Urinary bladder (tissue), 4 donors: ENCODE measurements around the gene DFFB. TPM values are rescaled to one million over a fixed set of nuclear protein-coding genes. Genes with fewer than 3 reads are reported as not detected.
"Not testable (repeated sequence)": the region's sequence is repeated elsewhere in the genome, so short reads cannot be mapped to it uniquely, and the experiment has no call there.

Experiments
- DNase-seq: peaks from one replicate; pipeline ENCODE4 v3.0.0-alpha.2; 2015; ENCODE audit errors: extremely low spot score
- H3K27ac ChIP-seq: one replicate; pipeline ENCODE4 v1.5.1; 2013; ENCODE audit warnings: low read depth, mild to moderate bottlenecking, moderate library complexity
- H3K36me3 ChIP-seq: one replicate; pipeline ENCODE4 v1.6.1; 2013; ENCODE audit warnings: mild to moderate bottlenecking, moderate library complexity; ENCODE audit not compliant: insufficient read depth
- H3K4me1 ChIP-seq: one replicate; pipeline ENCODE4 v1.6.1; 2013; ENCODE audit warnings: mild to moderate bottlenecking, moderate library complexity; ENCODE audit not compliant: insufficient read depth
- H3K4me3 ChIP-seq: one replicate; pipeline ENCODE4 v1.5.1; 2013; ENCODE audit warnings: low read depth, low read length
- WGBS: extraction: QIAGEN DNeasy Blood & Tissue Kit; methylation state at CpG from one replicate; pipeline ENCODE4 v1.1.7; 2013; 5-methylcytosine and 5-hydroxymethylcytosine counted together
- polyA plus RNA-seq: library from polyadenylated mRNA; stranded (reverse); fragments of 200-250 nt; gene quantifications from one replicate; pipeline ENCODE4 v1.2.3, GENCODE V29; 2013
- total RNA-seq: library from RNA; depleted of rRNA; stranded (reverse); fragments of >200 nt; gene quantifications from one replicate; pipeline ENCODE4 v1.2.3, GENCODE V29; 2014
- donor health status: healthy with polysubstance abuse.
- donor health status: healthy.

Gene DFFB
- total RNA-seq (8.5 TPM), polyA plus RNA-seq (6.7 TPM)

- Histone ChIP-seq H3K36me3 (no peaks in the 10 kb centered on the region), H3K27ac (peak within 1 kb of the TSS; percentile 81), H3K4me3 (peak within 1 kb of the TSS; percentile 99), H3K4me1 (peaks cover 1% of the 10 kb centered on the region)
- peak; percentile 85 for DNase-seq
- under 1% methylated on average over 72 of the region's 73 CpGs for WGBS
These were observed at the start of gene DFFB, which contains the start of gene CEP104 for GRCh38 chr1:3856923-3857790. TSS of gene DFFB (plus strand) at chr1:3857476. CDS start at chr1:3857604, 128 bp downstream. TSS of gene CEP104 (minus strand) at chr1:3857211. CDS start at chr1:3852407, 4,804 bp downstream.

DNA sequence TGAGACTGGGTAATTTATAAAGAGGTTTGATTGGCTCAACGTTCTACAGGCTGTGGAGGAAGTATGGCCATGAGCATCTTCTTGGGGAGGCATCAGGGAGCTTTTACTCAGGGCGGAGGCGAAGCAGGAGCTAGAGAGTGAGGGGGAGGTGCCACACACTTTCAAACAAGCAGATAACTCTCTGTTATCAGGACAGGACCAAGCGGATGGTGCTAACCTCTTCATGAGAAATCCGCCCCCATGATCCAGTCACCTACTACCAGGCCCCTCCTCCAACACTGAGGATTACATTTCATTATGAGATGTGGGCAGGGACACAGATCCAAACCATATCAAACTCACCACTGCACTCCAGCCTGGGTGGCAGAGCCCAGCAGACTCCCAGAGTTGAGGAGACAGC is 49.5 kb upstream of the DFFB start:
- DNase-seq: no peak
- WGBS: 83% methylated on average over 5 of the region's 5 CpGs
- H3K4me1 ChIP-seq: no peaks in the 10 kb centered on the region
- H3K27ac ChIP-seq: no peak overlapping the region
- no peak overlapping the region for H3K4me3 ChIP-seq
- no peaks in the 10 kb centered on the region for H3K36me3 ChIP-seq

- no peak for DNase-seq
- peaks cover under 1% of the 10 kb centered on the region for H3K36me3 ChIP-seq
- no peaks in the 10 kb centered on the region for H3K4me1 ChIP-seq
- 59% methylated on average over 7 of the region's 7 CpGs for WGBS
- H3K4me3 ChIP-seq: no peak overlapping the region
- no peak overlapping the region for H3K27ac ChIP-seq
These were observed 47.6 kb upstream of the DFFB start for GRCh38 chr1:3809680-3810079.

- H3K36me3 ChIP-seq, H3K27ac ChIP-seq, DNase-seq, H3K4me1 ChIP-seq, H3K4me3 ChIP-seq: not testable (repeated sequence)
- WGBS: 72% methylated on average over 9 of the region's 9 CpGs
These were observed 47.0 kb upstream of the DFFB start for GRCh38 chr1:3810149-3810761.

GRCh38 chr1:3811595-3811911 is 45.7 kb upstream of the DFFB start:
- Histone ChIP-seq H3K27ac (no peak overlapping the region), H3K4me1 (no peaks in the 10 kb centered on the region), H3K36me3 (peaks cover 2% of the 10 kb centered on the region), H3K4me3 (no peak overlapping the region)
- WGBS: 46% methylated on average over 2 of the region's 2 CpGs
- no peak for DNase-seq

GRCh38 chr1:3814065-3814464 is 43.2 kb upstream of the DFFB start:
- Histone ChIP-seq H3K4me1 (no peaks in the 10 kb centered on the region), H3K4me3 (no peak overlapping the region), H3K36me3 (peaks cover 2% of the 10 kb centered on the region), H3K27ac (no peak overlapping the region)
- 92% methylated on average over 2 of the region's 2 CpGs for WGBS
- DNase-seq: no peak

GRCh38 chr1:3814771-3815561 is 42.3 kb upstream of the DFFB start:
- DNase-seq: no peak
- H3K36me3 ChIP-seq: peaks cover 2% of the 10 kb centered on the region
- H3K4me3 ChIP-seq: no peak overlapping the region
- 91% methylated on average over 42 of the region's 42 CpGs for WGBS
- no peaks in the 10 kb centered on the region for H3K4me1 ChIP-seq
- H3K27ac ChIP-seq: no peak overlapping the region

DNA sequence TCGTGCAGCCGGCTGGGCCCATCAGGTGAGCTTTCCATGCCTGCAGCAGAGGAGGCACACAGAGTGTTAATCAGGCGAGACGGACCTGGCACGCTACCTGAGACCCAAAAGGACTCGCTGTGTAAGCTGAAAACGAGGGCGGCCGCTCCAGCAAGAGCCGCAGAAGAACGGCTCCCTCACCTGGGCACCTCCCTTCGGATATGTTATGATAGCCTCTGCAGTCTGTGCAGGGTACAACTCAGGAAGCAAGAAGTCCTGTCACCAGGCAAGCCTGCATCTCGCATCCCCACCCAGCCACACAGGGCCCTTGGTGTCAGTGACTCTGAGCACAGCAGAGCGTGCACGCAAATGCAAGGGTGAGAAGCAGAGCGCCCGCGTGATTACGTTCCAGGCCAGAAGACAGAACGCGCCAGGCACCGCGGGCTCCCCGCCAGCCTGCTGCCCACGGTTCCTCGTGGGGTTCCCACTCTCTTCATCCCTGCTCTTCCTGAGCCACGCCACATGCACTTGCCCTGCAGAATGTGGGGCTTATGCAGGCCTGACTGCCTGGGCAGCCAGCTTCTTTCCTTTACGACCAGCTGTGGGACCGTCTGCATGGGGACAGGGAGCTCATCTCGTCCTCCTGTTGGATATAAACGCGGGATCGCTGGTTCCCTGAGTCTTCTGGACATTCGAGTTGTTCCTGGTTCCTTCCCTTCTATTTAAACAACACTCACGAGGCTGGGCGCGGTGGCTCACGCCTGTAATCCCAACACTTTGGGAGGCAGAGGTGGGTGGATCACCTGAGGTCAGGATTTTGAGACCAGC is 40.7 kb upstream of the DFFB start:
- WGBS: 91% methylated on average over 38 of the region's 38 CpGs
- Histone ChIP-seq H3K4me3 (no peak overlapping the region), H3K36me3 (peaks cover 2% of the 10 kb centered on the region), H3K27ac (no peak overlapping the region), H3K4me1 (no peaks in the 10 kb centered on the region)
- DNase-seq: no peak

GRCh38 chr1:3817138-3817740 is 40.0 kb upstream of the DFFB start:
- no peak overlapping the region for H3K4me3 ChIP-seq
- DNase-seq: no peak
- 94% methylated on average over 17 of the region's 17 CpGs for WGBS
- no peaks in the 10 kb centered on the region for H3K4me1 ChIP-seq
- H3K27ac ChIP-seq: no peak overlapping the region
- H3K36me3 ChIP-seq: peaks cover 2% of the 10 kb centered on the region

DNA sequence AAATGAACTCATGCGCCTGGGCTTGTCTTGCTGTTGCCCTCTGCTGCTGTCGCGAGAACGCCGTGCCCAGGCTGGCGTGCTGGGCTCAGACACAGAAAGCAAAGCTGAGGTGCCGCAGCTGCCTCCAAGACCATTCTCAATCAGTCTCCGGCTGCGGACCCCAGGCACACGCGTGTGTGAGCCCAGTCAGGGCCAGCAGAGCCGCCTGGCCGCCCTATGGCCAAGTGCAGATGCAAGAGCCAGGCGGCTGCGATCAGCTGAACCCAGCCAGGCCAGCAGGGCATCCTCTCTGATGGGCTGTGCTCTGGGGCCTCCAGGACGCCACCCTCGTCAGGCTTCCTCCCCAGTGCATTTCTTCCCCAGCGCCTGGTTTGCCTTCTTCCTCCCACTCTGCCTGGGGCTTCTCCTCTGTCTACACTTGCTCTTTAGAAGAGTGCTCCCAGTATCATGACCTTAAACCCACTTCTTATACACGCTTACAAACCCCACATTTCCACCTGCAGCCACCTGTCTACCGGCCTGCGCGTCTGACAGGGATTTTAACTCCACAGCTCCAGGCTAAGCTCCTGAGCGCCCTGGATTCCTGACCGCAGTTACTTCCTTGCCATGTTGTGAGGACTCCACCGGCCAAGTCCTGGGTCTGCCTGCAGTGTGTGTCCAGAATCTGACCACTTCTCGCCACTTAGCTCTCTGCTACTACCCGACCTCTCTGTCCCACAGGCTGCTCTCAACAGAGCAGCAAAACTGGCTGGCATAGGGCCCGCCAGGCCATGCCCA is 39.3 kb upstream of the DFFB start:
- 91% methylated on average over 28 of the region's 28 CpGs for WGBS
- H3K27ac ChIP-seq: no peak overlapping the region
- peaks cover 2% of the 10 kb centered on the region for H3K36me3 ChIP-seq
- DNase-seq: no peak
- no peak overlapping the region for H3K4me3 ChIP-seq
- no peaks in the 10 kb centered on the region for H3K4me1 ChIP-seq

GRCh38 chr1:3819771-3820200 is 37.5 kb upstream of the DFFB start:
- 69% methylated on average over 10 of the region's 10 CpGs for WGBS
- peaks cover under 1% of the 10 kb centered on the region for H3K36me3 ChIP-seq
- H3K4me3 ChIP-seq: no peak overlapping the region
- H3K4me1 ChIP-seq: no peaks in the 10 kb centered on the region
- no peak overlapping the region for H3K27ac ChIP-seq
- DNase-seq: no peak

DNA sequence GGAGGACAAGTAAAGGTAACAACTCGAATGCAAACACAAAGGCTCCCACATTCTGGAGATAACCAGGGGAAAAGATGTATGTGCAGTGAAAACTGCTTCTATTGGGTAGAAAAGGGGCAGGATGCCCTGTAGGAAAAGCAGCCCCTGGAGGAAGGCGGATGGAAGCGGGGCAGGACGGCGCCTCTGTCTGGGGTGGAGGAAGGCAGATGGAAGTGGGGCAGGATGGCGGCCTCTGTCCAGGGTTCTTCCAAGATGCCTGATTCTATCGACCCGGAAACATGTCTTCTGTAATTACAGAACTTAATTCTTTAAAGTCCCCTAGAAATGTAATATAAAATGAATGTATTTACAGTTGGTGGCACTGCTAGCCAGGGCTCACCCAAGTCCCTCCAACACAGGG is 37.0 kb upstream of the DFFB start:
- 93% methylated on average over 8 of the region's 8 CpGs for WGBS
- Histone ChIP-seq H3K4me1 (no peaks in the 10 kb centered on the region), H3K27ac (no peak overlapping the region), H3K4me3 (no peak overlapping the region), H3K36me3 (no peaks in the 10 kb centered on the region)
- no peak for DNase-seq
